SK-N-SH treated with all-trans-retinoic acid at 6 μM for 48 hours (cell line): ENCODE results near the gene MRGPRD.

Experiments
- ARNTL ChIP-seq: fragments of 450-650 bp; formaldehyde crosslinking; IDR thresholded peaks from 2 replicates; pipeline ENCODE4 v1.5.0; 2020; ENCODE audit warnings: low read depth, mild to moderate bottlenecking, moderate library complexity, borderline replicate concordance
- ESRRG ChIP-seq: fragments of 250-450 bp; sonication (Bioruptor Pico); IDR thresholded peaks from 2 replicates; pipeline ENCODE4 v1.6.1; 2021; ENCODE audit warnings: mild to moderate bottlenecking
- OSR1 ChIP-seq: fragments of 250-450 bp; sonication (Bioruptor Pico); IDR thresholded peaks from 2 replicates; pipeline ENCODE4 v1.8.0; 2022; ENCODE audit warnings: moderate library complexity, mild to moderate bottlenecking, inconsistent platforms
- TCF4 ChIP-seq: fragments of 250-450 bp; sonication (Bioruptor Pico); IDR thresholded peaks from 2 replicates; pipeline ENCODE4 v1.8.0; 2021; ENCODE audit warnings: mild to moderate bottlenecking, moderate library complexity, borderline replicate concordance
- TOX ChIP-seq: fragments of 250-450 bp; sonication (Bioruptor Pico); IDR thresholded peaks from 2 replicates; pipeline ENCODE4 v1.8.0; 2021; ENCODE audit warnings: mild to moderate bottlenecking, moderate library complexity, borderline replicate concordance
- ZFP3 ChIP-seq: fragments of 250-450 bp; sonication (Bioruptor Pico); IDR thresholded peaks from 2 replicates; pipeline ENCODE4 v1.5.0; 2020; ENCODE audit warnings: mild to moderate bottlenecking, moderate library complexity
- ZNF8 ChIP-seq: fragments of 450-650 bp; formaldehyde crosslinking; IDR thresholded peaks from 2 replicates; pipeline ENCODE4 v1.5.0; 2020; ENCODE audit warnings: mild to moderate bottlenecking, moderate library complexity
- TF ChIP-seq, protein P1 (sequence below): fragments of 250-450 bp; sonication (Bioruptor Pico); IDR thresholded peaks from 2 replicates; pipeline ENCODE4 v1.8.0; 2020; ENCODE audit warnings: mild to moderate bottlenecking, moderate library complexity, borderline replicate concordance

- TF ChIP-seq ZFP3 (CRISPR knock-in tag) (no peak), ESRRG (CRISPR knock-in tag) (no peak), TCF4 (CRISPR knock-in tag) (no peak), TOX (no peak), ARNTL (no peak), OSR1 (no peak), ZNF8 (CRISPR knock-in tag) (no peak)
- TF ChIP-seq, protein P1, sequence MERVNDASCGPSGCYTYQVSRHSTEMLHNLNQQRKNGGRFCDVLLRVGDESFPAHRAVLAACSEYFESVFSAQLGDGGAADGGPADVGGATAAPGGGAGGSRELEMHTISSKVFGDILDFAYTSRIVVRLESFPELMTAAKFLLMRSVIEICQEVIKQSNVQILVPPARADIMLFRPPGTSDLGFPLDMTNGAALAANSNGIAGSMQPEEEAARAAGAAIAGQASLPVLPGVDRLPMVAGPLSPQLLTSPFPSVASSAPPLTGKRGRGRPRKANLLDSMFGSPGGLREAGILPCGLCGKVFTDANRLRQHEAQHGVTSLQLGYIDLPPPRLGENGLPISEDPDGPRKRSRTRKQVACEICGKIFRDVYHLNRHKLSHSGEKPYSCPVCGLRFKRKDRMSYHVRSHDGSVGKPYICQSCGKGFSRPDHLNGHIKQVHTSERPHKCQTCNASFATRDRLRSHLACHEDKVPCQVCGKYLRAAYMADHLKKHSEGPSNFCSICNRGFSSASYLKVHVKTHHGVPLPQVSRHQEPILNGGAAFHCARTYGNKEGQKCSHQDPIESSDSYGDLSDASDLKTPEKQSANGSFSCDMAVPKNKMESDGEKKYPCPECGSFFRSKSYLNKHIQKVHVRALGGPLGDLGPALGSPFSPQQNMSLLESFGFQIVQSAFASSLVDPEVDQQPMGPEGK (CRISPR knock-in tag): no peak
Measured at GRCh38 chr11:69027704-69028372, 47.1 kb upstream of the MRGPRD start.
